NCI-H146 treated with DMSO at 0.1 percent for 48 hours (cell line): ENCODE data around the gene RPTN.

ENCODE experiments used
- DNase-seq: peaks from one replicate; lab custom pipeline; 2025; ENCODE audit not compliant: unreplicated experiment; lab: John Stamatoyannopoulos, UW

The RPTN gene

GRCh38 chr1:152159144-152159543, at the start of gene RPTN:
Gene RPTN, minus strand, starts transcription at chr1:152159228. Its CDS starts 1,339 bp downstream, at chr1:152157889.
- DNase-seq = no peak

- no peak for DNase-seq
Observed at GRCh38 chr1:152198982-152199381, 40.0 kb upstream of the RPTN start.

- DNase-seq = no peak
Observed at GRCh38 chr1:152197361-152197941, 38.4 kb upstream of the RPTN start.

- DNase-seq = no peak
Observed at GRCh38 chr1:152191711-152192110, 32.7 kb upstream of the RPTN start.

GRCh38 chr1:152191260-152191659, 32.2 kb upstream of the RPTN start:
- no peak for DNase-seq

- DNase-seq = no peak
Observed at GRCh38 chr1:152190589-152190988, 31.6 kb upstream of the RPTN start.

- no peak for DNase-seq
Observed at GRCh38 chr1:152189657-152190442, 30.8 kb upstream of the RPTN start.

GRCh38 chr1:152188673-152189591, 29.9 kb upstream of the RPTN start:
- DNase-seq = no peak

- no peak for DNase-seq
Observed at GRCh38 chr1:152186556-152187285, 27.7 kb upstream of the RPTN start.

- peak; percentile 2 for DNase-seq
Observed at GRCh38 chr1:152185544-152186391, 26.7 kb upstream of the RPTN start.

- DNase-seq = no peak
Observed at GRCh38 chr1:152182944-152183361, 23.9 kb upstream of the RPTN start.

GRCh38 chr1:152182431-152182830, 23.4 kb upstream of the RPTN start:
- DNase-seq = no peak

- no peak for DNase-seq
Observed at GRCh38 chr1:152179566-152179965, 20.5 kb upstream of the RPTN start.

- no peak for DNase-seq
Observed at GRCh38 chr1:152170287-152170905, 11.4 kb upstream of the RPTN start.

GRCh38 chr1:152169366-152170025, 10.5 kb upstream of the RPTN start:
- no peak for DNase-seq

- no peak for DNase-seq
Observed at GRCh38 chr1:152168535-152168868, 9.5 kb upstream of the RPTN start.

- no peak for DNase-seq
Observed at GRCh38 chr1:152167835-152168534, 9.0 kb upstream of the RPTN start.

- no peak for DNase-seq
Observed at GRCh38 chr1:152166966-152167365, 7.9 kb upstream of the RPTN start.
